RPMI7951 (cell line): ENCODE data around the gene NLRP3. TPM values are rescaled to one million over a fixed set of nuclear protein-coding genes. Genes with fewer than 3 reads are reported as not detected.
"Not testable (repeated sequence)": the region's sequence is repeated elsewhere in the genome, so short reads cannot be mapped to it uniquely, and the experiment has no call there.

Source experiments
- DNase-seq: peaks from one replicate; pipeline ENCODE4 v3.0.0-alpha.2; 2012; ENCODE audit warnings: low read depth
- total RNA-seq: library from RNA; depleted of rRNA; stranded (reverse); fragments of >200 nt; shearing (Covaris generic); gene quantifications from 2 replicates; pipeline ENCODE4 v1.2.3, GENCODE V29; 2014; rRNA removed

The NLRP3 gene
- total RNA-seq: 2.1 and 3.1 TPM in 2 replicates

- DNase-seq: peak; percentile 75
Measured at GRCh38 chr1:247415423-247416361, at the start of gene NLRP3. TSS of gene NLRP3 (plus strand) at chr1:247416173. CDS start at chr1:247418801, 2,628 bp downstream.

GRCh38 chr1:247366345-247366744, 49.6 kb upstream of the NLRP3 start:
- not testable (repeated sequence) for DNase-seq

- no peak for DNase-seq
Measured at GRCh38 chr1:247366926-247367645, 48.9 kb upstream of the NLRP3 start.

GRCh38 chr1:247367786-247368422, 48.1 kb upstream of the NLRP3 start:
- DNase-seq: peak; percentile 69

GRCh38 chr1:247368490-247369145, 47.4 kb upstream of the NLRP3 start:
- no peak for DNase-seq

- DNase-seq: peak; percentile 19
Measured at GRCh38 chr1:247370786-247371732, 44.9 kb upstream of the NLRP3 start.

GRCh38 chr1:247371801-247372259, 44.1 kb upstream of the NLRP3 start:
- no peak for DNase-seq

GRCh38 chr1:247373721-247374141, 42.2 kb upstream of the NLRP3 start:
- DNase-seq: peak; percentile 64

- not testable (repeated sequence) for DNase-seq
Measured at GRCh38 chr1:247374651-247375334, 41.2 kb upstream of the NLRP3 start.

GRCh38 chr1:247375747-247376146, 40.2 kb upstream of the NLRP3 start:
- DNase-seq: no peak

GRCh38 chr1:247376659-247377058, 39.3 kb upstream of the NLRP3 start:
- DNase-seq: no peak

GRCh38 chr1:247377656-247378055, 38.3 kb upstream of the NLRP3 start:
- DNase-seq: not testable (repeated sequence)

- no peak for DNase-seq
Measured at GRCh38 chr1:247378334-247379073, 37.5 kb upstream of the NLRP3 start.

- DNase-seq: no peak
Measured at GRCh38 chr1:247385283-247385682, 30.7 kb upstream of the NLRP3 start.

- no peak for DNase-seq
Measured at GRCh38 chr1:247386217-247386616, 29.8 kb upstream of the NLRP3 start.

GRCh38 chr1:247386687-247387086, 29.3 kb upstream of the NLRP3 start:
- peak; percentile 26 for DNase-seq

- DNase-seq: no peak
Measured at GRCh38 chr1:247387096-247387495, 28.9 kb upstream of the NLRP3 start.

GRCh38 chr1:247387565-247387964, 28.4 kb upstream of the NLRP3 start:
- DNase-seq: no peak
